GM12878 (cell line): ENCODE measurements around the gene GPC5. TPM values are rescaled to one million over a fixed set of nuclear protein-coding genes. Genes with fewer than 3 reads are reported as not detected.

ENCODE experiments used
- BACH1 ChIP-seq: fragments of 450-650 bp; IDR thresholded peaks from 2 replicates; pipeline ENCODE4 v1.6.1; 2017; ENCODE audit warnings: mild to moderate bottlenecking, borderline replicate concordance
- HDAC2 ChIP-seq: fragments of 200-600 bp; sonication (generic); IDR thresholded peaks from 2 replicates; pipeline ENCODE4 v1.6.1; 2017
- MEF2A ChIP-seq: IDR thresholded peaks from 2 replicates; pipeline ENCODE4 v1.6.1; 2011; ENCODE audit warnings: low read depth, mild to moderate bottlenecking, low read length, moderate library complexity; ENCODE audit not compliant: insufficient read depth
- POLR2AphosphoS2 ChIP-seq: IDR thresholded peaks from 2 replicates; pipeline ENCODE4 v1.6.1; 2011; ENCODE audit warnings: low read depth, mild to moderate bottlenecking, low read length, improper control_type of control experiment, moderate library complexity
- POLR2AphosphoS5 ChIP-seq: IDR thresholded peaks from 2 replicates; pipeline ENCODE4 v1.6.1; 2011; ENCODE audit warnings: mild to moderate bottlenecking, low read length, inconsistent platforms
- RCOR1 ChIP-seq: conservative IDR thresholded peaks from 2 replicates; pipeline ENCODE4 v1.6.1; 2012; ENCODE audit warnings: low read depth, low read length, improper control_type of control experiment
- TBL1XR1 ChIP-seq: IDR thresholded peaks from 2 replicates; pipeline ENCODE4 v1.6.1; 2012; ENCODE audit warnings: low read depth, low read length, improper control_type of control experiment
- TCF12 ChIP-seq: IDR thresholded peaks from 2 replicates; pipeline ENCODE4 v1.6.1; 2011; ENCODE audit warnings: low read depth, mild to moderate bottlenecking, low read length
- USF2 ChIP-seq: IDR thresholded peaks from 2 replicates; pipeline ENCODE4 v1.6.1; 2011; ENCODE audit warnings: low read depth, low read length, improper control_type of control experiment, borderline replicate concordance
- microRNA counts: library from miRNA; unstranded; fragments of <30 nt; microRNA quantifications from one replicate; lab custom pipeline; 2016
- microRNA-seq: library from miRNA; unstranded; fragments of <30 nt; microRNA quantifications from one replicate; pipeline ENCODE4, GENCODE V29; 2018
- polyA plus RNA-seq, 11 experiments: library from polyadenylated mRNA; depleted of rRNA in 4 of 11; unstranded in 6 of 11; stranded (reverse) in 5 of 11; fragments of >200 nt; fragmentation: Nextera tagmentation in 4 of 11; fragmentation: Illumina TruSeq in 1 of 11; extraction: Ambion mirVana in 4 of 11; extraction: Trizol in 1 of 11; gene quantifications; 1 replicate in 1 of 11; 2 replicates in 10 of 11; pipeline versions ENCODE4 v1.2.1 to v1.2.3, GENCODE V29; 2011 to 2016; ENCODE audit warnings: inconsistent platforms in 2 of 11, missing spikeins in 2 of 11, low read depth in 1 of 11
- small RNA-seq: library from RNA; depleted of rRNA; stranded (forward); fragments of <200 nt; gene quantifications from one replicate; pipeline ENCODE3, GENCODE V24; 2014
- total RNA-seq, 4 experiments: library from RNA; depleted of rRNA in 3 of 4; stranded (reverse); fragments of >200 nt in 3 of 4; fragmentation: Illumina TruSeq in 1 of 4; extraction: Trizol in 1 of 4; gene quantifications; 2 replicates each; pipeline versions ENCODE4 v1.2.1 to v1.2.3, GENCODE V29; 2013 to 2021
- TF ChIP-seq, protein P1 (sequence below): fragments of 450-650 bp; IDR thresholded peaks from 2 replicates; pipeline ENCODE4 v1.6.1; 2017; ENCODE audit warnings: mild to moderate bottlenecking, low read depth, inconsistent platforms; ENCODE audit not compliant: poor library complexity, severe bottlenecking
- TF ChIP-seq, protein P2 (sequence below): IDR thresholded peaks from 2 replicates; pipeline ENCODE4 v1.6.1; 2012; ENCODE audit warnings: low read depth, low read length, improper control_type of control experiment

GPC5 gene
- total and polyA plus RNA-seq, 10 of the 15 experiments (the other 5 are each of a cell fraction or from before 2014, with no cell fraction given): 0.05 to 0.87 (median 0.44) TPM; not detected in 1

DNA sequence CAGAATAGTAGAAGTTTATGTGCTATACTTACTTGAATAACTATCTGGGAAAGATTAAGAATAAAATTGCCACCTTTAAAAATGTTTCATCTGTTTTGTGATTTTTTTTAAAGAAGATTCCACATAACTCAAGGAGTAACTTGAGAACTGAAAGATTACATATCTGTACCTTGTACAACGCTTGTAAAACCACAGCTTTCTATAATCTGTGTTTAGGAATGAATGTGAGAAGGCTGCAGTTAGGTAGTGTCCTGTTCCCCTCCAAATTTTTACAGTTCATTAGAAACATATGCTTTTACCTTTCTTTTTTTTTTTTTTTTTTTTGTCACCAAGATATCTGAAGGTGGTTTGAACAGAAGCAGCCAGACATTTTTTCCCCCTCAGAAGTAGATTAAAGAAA, 1515.4 kb downstream of the GPC5 start (continued):
- TF ChIP-seq, protein P1, sequence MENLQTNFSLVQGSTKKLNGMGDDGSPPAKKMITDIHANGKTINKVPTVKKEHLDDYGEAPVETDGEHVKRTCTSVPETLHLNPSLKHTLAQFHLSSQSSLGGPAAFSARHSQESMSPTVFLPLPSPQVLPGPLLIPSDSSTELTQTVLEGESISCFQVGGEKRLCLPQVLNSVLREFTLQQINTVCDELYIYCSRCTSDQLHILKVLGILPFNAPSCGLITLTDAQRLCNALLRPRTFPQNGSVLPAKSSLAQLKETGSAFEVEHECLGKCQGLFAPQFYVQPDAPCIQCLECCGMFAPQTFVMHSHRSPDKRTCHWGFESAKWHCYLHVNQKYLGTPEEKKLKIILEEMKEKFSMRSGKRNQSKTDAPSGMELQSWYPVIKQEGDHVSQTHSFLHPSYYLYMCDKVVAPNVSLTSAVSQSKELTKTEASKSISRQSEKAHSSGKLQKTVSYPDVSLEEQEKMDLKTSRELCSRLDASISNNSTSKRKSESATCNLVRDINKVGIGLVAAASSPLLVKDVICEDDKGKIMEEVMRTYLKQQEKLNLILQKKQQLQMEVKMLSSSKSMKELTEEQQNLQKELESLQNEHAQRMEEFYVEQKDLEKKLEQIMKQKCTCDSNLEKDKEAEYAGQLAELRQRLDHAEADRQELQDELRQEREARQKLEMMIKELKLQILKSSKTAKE: no peak
- TF ChIP-seq BACH1 (no peak), USF2 (no peak), MEF2A (no peak), TBL1XR1 (no peak), POLR2AphosphoS5 (no peak), TCF12 (no peak), RCOR1 (no peak), POLR2AphosphoS2 (no peak), HDAC2 (no peak)
- TF ChIP-seq, protein P2, sequence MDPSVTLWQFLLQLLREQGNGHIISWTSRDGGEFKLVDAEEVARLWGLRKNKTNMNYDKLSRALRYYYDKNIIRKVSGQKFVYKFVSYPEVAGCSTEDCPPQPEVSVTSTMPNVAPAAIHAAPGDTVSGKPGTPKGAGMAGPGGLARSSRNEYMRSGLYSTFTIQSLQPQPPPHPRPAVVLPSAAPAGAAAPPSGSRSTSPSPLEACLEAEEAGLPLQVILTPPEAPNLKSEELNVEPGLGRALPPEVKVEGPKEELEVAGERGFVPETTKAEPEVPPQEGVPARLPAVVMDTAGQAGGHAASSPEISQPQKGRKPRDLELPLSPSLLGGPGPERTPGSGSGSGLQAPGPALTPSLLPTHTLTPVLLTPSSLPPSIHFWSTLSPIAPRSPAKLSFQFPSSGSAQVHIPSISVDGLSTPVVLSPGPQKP: no peak

MicroRNAs within 50 kb of the gene (microRNA counts, 767-probe panel; counts per million panel counts)
- microRNA hsa-miR-18a-5p (lab: Ali Mortazavi, UCI) (4,213 counts per million, percentile 96 among the panel's probes with 10 or more counts), microRNA hsa-miR-19a-3p (lab: Ali Mortazavi, UCI) (5,033 counts per million, percentile 98 among the panel's probes with 10 or more counts), microRNA hsa-miR-19b-3p (lab: Ali Mortazavi, UCI) (5,457 counts per million, percentile 98 among the panel's probes with 10 or more counts), microRNA hsa-miR-20a-5p+hsa-miR-20b-5p (lab: Ali Mortazavi, UCI) (5,475 counts per million, percentile 99 among the panel's probes with 10 or more counts), microRNA hsa-miR-92a-3p (lab: Ali Mortazavi, UCI) (4,913 counts per million, percentile 98 among the panel's probes with 10 or more counts)

Small RNA genes within 50 kb of the gene (microRNA-seq; reads per million reads assigned to microRNA genes)
- not detected for gene MIR548AS

Small RNA genes within 50 kb of the gene (small RNA-seq; reads per million reads assigned to genes)
- gene AL356737.1 (not detected), gene FABP5P4 (not detected), gene MIR548AS (not detected), gene RNU4ATAC3P (not detected)

Other genes with a start within 250 kb of the GPC5 start
- gene MIR17HG, start 50.9 kb upstream of the GPC5 start, total RNA-seq (2014; rRNA removed): 34.8 and 44.1 TPM in 2 replicates
- 37.7 and 39.9 TPM in 2 replicates for gene MIR17HG, start 50.9 kb upstream of the GPC5 start, total RNA-seq (2014; rRNA removed; fragmentation: Illumina TruSeq; extraction: Trizol)
- 21.2 and 23.5 TPM in 2 replicates for gene MIR17HG, start 50.9 kb upstream of the GPC5 start, total RNA-seq (2021)
- 16.6 and 29.5 TPM in 2 replicates for gene MIR17HG, start 50.9 kb upstream of the GPC5 start, polyA plus RNA-seq (2011; rRNA removed)
- gene MIR17HG, start 50.9 kb upstream of the GPC5 start, polyA plus RNA-seq (2014; fragmentation: Illumina TruSeq; extraction: Trizol): 11.9 and 16.6 TPM in 2 replicates
- gene MIR17HG, start 50.9 kb upstream of the GPC5 start, polyA plus RNA-seq (2014; fragmentation: Nextera tagmentation; extraction: Ambion mirVana): 10 to 100 TPM; 11.6 to 13.6 TPM
- 16.4 and 19.4 TPM in 2 replicates for gene MIR17HG, start 50.9 kb upstream of the GPC5 start, polyA plus RNA-seq (2014; rRNA removed)
- 1 to 10 TPM; 4.4 to 5.1 TPM for gene MIR17HG, start 50.9 kb upstream of the GPC5 start, polyA plus RNA-seq (2016; fragmentation: Nextera tagmentation; extraction: Ambion mirVana)